HCT116 (cell line): Measurements from ENCODE around the gene RRP12.

Experiments
- CEBPB ChIP-seq: IDR thresholded peaks from 2 replicates; pipeline ENCODE4 v1.6.1; 2012; ENCODE audit warnings: low read depth
- CTCF ChIP-seq, 3 experiments: fragments of 200-600 bp in 1 of 3; sonication (generic) in 1 of 3; IDR thresholded peaks in 2 of 3; conservative IDR thresholded peaks in 1 of 3; 2 replicates each; pipeline ENCODE4 v1.5.1; 2012 to 2017; ENCODE audit warnings: low read depth in 2 of 3, low read length in 2 of 3, antibody characterized with exemption in 1 of 3, borderline replicate concordance in 1 of 3, control low read depth in 1 of 3, mild to moderate bottlenecking in 1 of 3, mixed read lengths in 1 of 3, mixed run types in 1 of 3, moderate library complexity in 1 of 3; ENCODE audit not compliant: insufficient read depth in 1 of 3
- EGR1 ChIP-seq: IDR thresholded peaks from 2 replicates; pipeline ENCODE4 v1.6.1; 2012; ENCODE audit warnings: low read depth
- EZH2 ChIP-seq: fragments of 200-600 bp; sonication (generic); IDR thresholded peaks from 2 replicates; pipeline ENCODE4 v1.6.1; 2017; ENCODE audit warnings: antibody characterized with exemption, mixed run types
- MAX ChIP-seq: IDR thresholded peaks from 2 replicates; pipeline ENCODE4 v1.6.1; 2012
- POLR2AphosphoS5 ChIP-seq: IDR thresholded peaks from 2 replicates; pipeline ENCODE4 v1.6.1; 2011; ENCODE audit warnings: mild to moderate bottlenecking, low read depth, low read length, moderate library complexity
- REST ChIP-seq: IDR thresholded peaks from 2 replicates; pipeline ENCODE4 v1.6.1; 2012; ENCODE audit warnings: low read depth
- YY1 ChIP-seq: IDR thresholded peaks from 2 replicates; pipeline ENCODE4 v1.6.1; 2011; ENCODE audit warnings: low read length, low read depth, moderate library complexity, mild to moderate bottlenecking; ENCODE audit not compliant: insufficient replicate concordance; ENCODE audit errors: extremely low read depth
- ZBTB33 ChIP-seq: IDR thresholded peaks from 2 replicates; pipeline ENCODE4 v1.6.1; 2011; ENCODE audit warnings: mild to moderate bottlenecking, low read length, moderate library complexity; ENCODE audit not compliant: insufficient replicate concordance; ENCODE audit errors: extremely low read depth

GRCh38 chr10:97356318-97356914 is 44.7 kb downstream of the RRP12 start:
- TF ChIP-seq EZH2 = no peak
- TF ChIP-seq CTCF (IDR thresholded peaks at IDR 0.05 in 2 of 3, conservative IDR thresholded peaks at IDR 0.05 in 1 of 3; ENCODE audit: borderline replicate concordance in 1 of 3, insufficient read depth in 1 of 3, low read depth in 2 of 3, low read length in 2 of 3) = no peak
- TF ChIP-seq CEBPB = no peak
- no peak for TF ChIP-seq POLR2AphosphoS5
- no peak for TF ChIP-seq EGR1
- no peak for TF ChIP-seq MAX
- no peak for TF ChIP-seq YY1
- TF ChIP-seq REST = no peak
- TF ChIP-seq ZBTB33 = no peak
